BE2C (cell line): Measurements from ENCODE around the gene DDT.
"Not testable (repeated sequence)": the region's sequence is repeated elsewhere in the genome, so short reads cannot be mapped to it uniquely, and the experiment has no call there.

Experiments
- DNase-seq: peaks from one replicate; pipeline ENCODE4 v3.0.0-alpha.2; 2020
- H3K27me3 ChIP-seq: fragments of 250-450 bp; sonication (Bioruptor Pico); 2 replicates; pipeline ENCODE4 v1.5.1; 2020; ENCODE audit warnings: mild to moderate bottlenecking
- H3K36me3 ChIP-seq: fragments of 250-450 bp; sonication (Bioruptor Pico); 2 replicates; pipeline ENCODE4 v1.5.1; 2020; ENCODE audit warnings: mild to moderate bottlenecking
- H3K4me1 ChIP-seq: fragments of 250-450 bp; sonication (Bioruptor Pico); 2 replicates; pipeline ENCODE4 v1.5.1; 2020
- H3K4me3 ChIP-seq: 2 replicates; pipeline ENCODE4 v1.5.1; 2011; ENCODE audit warnings: low read depth, low read length
- H3K9me3 ChIP-seq: fragments of 250-450 bp; sonication (Bioruptor Pico); 2 replicates; pipeline ENCODE4 v1.5.1; 2020
- CTCF ChIP-seq: IDR thresholded peaks from 2 replicates; pipeline ENCODE4 v1.5.1; 2012; ENCODE audit warnings: mild to moderate bottlenecking, low read depth, low read length

Gene DDT

DNA sequence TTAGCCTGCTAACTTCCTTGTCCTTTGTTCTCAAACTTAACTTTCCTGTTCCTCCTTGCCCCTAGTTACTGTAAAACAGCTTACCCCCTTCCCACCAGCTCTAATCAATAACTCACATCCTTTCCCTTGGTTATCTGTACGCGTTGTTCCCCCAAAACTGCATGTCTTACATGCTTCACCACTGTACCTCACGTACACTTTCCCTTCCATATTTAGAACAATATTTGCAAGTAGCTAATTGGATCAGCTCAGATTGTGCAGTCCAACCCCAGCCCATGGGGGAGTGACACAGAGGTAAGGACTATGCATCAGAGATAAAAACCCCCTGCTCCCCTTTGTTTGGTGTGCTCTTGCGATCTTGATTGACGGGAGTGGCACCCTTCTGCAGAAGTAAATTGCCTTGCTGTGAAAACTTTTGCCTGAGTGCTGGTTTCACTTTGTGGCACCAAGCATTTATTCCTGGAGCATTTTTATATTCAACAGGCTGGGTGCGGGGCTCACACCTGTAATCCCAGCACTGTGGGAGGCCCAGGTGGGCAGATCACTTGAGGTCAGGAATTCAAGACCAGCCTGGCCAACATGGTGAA is 49.1 kb downstream of the DDT start:
- no peak for TF ChIP-seq CTCF
- no peaks in the 10 kb centered on the region for H3K36me3 ChIP-seq

DNA sequence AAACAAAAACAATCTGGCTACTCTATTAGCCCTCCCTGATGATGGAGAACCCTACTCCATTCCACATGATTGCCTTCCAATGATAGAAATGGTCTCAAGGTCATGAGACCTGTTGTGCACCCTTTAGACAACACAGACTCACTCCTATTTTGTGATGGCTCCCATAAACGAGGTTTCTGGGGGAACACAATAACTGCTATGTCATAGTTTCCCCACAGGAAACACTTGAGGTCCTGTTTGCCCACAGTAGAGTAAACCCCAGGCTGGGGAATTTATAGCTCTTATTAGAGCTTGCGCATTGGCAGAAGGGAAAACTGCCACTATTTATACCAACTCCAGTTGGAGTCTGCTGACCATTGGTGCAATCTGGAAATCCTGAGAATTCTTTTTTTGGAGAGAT is 51.3 kb downstream of the DDT start:
- Histone ChIP-seq H3K36me3 (no peaks in the 10 kb centered on the region), H3K4me3 (no peak overlapping the region), H3K27me3 (no peaks in the 10 kb centered on the region), H3K9me3 (no peaks in the 10 kb centered on the region; the same call in 1 of the 2 replicates), H3K4me1 (no peaks in the 10 kb centered on the region; the same call in 1 of the 2 replicates)
- no peak for TF ChIP-seq CTCF
- DNase-seq, result no peak

More for the DNA sequence above, 49.1 kb downstream of the DDT start:
- H3K27me3 ChIP-seq, result no peaks in the 10 kb centered on the region
- H3K9me3 ChIP-seq, result no peaks in the 10 kb centered on the region; the same call in 1 of the 2 replicates
- no peaks in the 10 kb centered on the region; the same call in 1 of the 2 replicates for H3K4me1 ChIP-seq
- no peak overlapping the region for H3K4me3 ChIP-seq
- no peak for DNase-seq

DNA sequence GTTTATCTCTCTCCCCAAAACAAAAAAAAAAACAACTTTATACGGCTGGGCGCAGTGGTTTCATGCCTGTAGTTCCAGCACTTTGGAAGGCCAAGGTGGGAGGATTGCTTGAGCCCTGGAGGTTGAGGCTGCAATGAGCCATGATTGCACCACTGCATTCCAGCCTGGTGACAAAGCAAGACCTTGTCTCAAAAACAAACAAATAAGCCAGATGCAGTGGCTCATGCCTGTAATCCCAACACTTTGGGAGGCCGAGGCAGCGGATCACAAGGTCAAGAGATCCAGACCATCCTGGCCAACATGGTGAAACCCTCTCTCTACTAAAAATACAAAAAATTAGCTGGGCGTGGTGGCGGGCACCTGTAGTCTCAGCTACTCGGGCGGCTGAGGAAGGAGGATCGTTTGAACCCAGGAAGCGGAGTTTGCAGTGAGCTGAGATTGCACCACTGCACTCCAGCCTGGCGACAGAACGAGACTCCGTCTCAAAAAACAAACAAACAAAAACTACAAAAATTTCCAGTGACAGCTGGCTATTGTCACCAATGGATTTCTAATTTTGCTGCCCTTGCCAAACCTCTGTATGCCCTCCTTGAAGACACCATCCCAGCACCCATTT is 52.5 kb downstream of the DDT start:
- not testable (repeated sequence) for H3K36me3 ChIP-seq, H3K9me3 ChIP-seq, DNase-seq, H3K4me3 ChIP-seq, H3K4me1 ChIP-seq, H3K27me3 ChIP-seq
